Neural crest cell (in vitro differentiated cells): ENCODE measurements around the gene RAB37. TPM values are rescaled to one million over a fixed set of nuclear protein-coding genes. Genes with fewer than 3 reads are reported as not detected.
A peak's percentile ranks its signal among the peaks of the same experiment; 100 is the strongest.

Source experiments
- DNase-seq: peaks from one replicate; pipeline ENCODE4 v3.0.0; 2021; ENCODE audit warnings: low read depth, mixed read lengths, low spot score
- H3K27ac Mint-ChIP-seq: one replicate; pipeline ENCODE4 v1.8.0; 2021; ENCODE audit warnings: mild to moderate bottlenecking, mixed read lengths; ENCODE audit not compliant: unreplicated experiment
- H3K27me3 Mint-ChIP-seq: 2 replicates; pipeline ENCODE4 v1.8.0; 2021; ENCODE audit warnings: low read depth, mild to moderate bottlenecking, mixed read lengths
- H3K36me3 Mint-ChIP-seq: 2 replicates; pipeline ENCODE4 v1.8.0; 2021; ENCODE audit warnings: low read depth, mild to moderate bottlenecking, mixed read lengths
- H3K4me1 Mint-ChIP-seq: 2 replicates; pipeline ENCODE4 v1.8.0; 2021; ENCODE audit warnings: mixed read lengths
- H3K4me3 Mint-ChIP-seq: one replicate; pipeline ENCODE4 v1.8.0; 2021; ENCODE audit warnings: mild to moderate bottlenecking, mixed read lengths
- H3K9me3 Mint-ChIP-seq: 2 replicates; pipeline ENCODE4 v1.8.0; 2021; ENCODE audit warnings: mixed read lengths
- total RNA-seq: library from RNA; stranded (reverse); gene quantifications from 2 replicates; pipeline ENCODE4 v1.2.1, GENCODE V29; 2021
- TF ChIP-seq, protein P1 (sequence below): fragments of 200-600 bp; sonication (generic); conservative IDR thresholded peaks from 2 replicates; pipeline ENCODE4 v1.5.0; 2021; ENCODE audit warnings: antibody characterized with exemption, mild to moderate bottlenecking

RAB37 gene
- total RNA-seq, 1 donor from 2014 or later = not detected

DNA sequence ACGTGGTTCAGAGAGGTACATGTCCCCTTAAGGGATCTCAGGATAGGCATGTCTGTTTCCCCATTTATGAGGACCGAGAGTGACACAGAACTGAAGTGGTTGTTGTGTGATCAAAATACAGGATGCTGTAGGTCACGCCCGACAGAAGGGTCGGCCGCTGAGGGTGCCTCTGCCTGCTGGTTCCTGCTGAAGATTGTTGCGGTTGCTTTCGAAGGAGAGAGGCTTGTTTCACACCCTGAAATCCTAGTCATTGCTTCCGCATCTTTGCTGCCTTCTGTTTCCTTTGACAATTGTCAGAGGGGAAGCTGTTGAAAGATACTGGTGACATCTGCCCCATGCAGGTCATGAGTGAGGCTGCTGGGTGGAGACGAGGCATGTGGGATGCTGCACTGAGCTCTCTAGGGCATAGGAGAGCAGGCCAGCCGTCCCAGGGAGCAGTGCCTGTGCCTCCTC lies 42.9 kb downstream of the RAB37 start:
- no peak for DNase-seq
- Mint-ChIP-seq H3K27ac (no peak overlapping the region), H3K27me3 (no peaks in the 10 kb centered on the region), H3K9me3 (no peaks in the 10 kb centered on the region), H3K36me3 (peaks cover 3% of the 10 kb centered on the region), H3K4me3 (peak overlapping the region; percentile 39), H3K4me1 (peaks cover 50% of the 10 kb centered on the region)
- TF ChIP-seq, protein P1, sequence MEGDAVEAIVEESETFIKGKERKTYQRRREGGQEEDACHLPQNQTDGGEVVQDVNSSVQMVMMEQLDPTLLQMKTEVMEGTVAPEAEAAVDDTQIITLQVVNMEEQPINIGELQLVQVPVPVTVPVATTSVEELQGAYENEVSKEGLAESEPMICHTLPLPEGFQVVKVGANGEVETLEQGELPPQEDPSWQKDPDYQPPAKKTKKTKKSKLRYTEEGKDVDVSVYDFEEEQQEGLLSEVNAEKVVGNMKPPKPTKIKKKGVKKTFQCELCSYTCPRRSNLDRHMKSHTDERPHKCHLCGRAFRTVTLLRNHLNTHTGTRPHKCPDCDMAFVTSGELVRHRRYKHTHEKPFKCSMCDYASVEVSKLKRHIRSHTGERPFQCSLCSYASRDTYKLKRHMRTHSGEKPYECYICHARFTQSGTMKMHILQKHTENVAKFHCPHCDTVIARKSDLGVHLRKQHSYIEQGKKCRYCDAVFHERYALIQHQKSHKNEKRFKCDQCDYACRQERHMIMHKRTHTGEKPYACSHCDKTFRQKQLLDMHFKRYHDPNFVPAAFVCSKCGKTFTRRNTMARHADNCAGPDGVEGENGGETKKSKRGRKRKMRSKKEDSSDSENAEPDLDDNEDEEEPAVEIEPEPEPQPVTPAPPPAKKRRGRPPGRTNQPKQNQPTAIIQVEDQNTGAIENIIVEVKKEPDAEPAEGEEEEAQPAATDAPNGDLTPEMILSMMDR = no peak

DNA sequence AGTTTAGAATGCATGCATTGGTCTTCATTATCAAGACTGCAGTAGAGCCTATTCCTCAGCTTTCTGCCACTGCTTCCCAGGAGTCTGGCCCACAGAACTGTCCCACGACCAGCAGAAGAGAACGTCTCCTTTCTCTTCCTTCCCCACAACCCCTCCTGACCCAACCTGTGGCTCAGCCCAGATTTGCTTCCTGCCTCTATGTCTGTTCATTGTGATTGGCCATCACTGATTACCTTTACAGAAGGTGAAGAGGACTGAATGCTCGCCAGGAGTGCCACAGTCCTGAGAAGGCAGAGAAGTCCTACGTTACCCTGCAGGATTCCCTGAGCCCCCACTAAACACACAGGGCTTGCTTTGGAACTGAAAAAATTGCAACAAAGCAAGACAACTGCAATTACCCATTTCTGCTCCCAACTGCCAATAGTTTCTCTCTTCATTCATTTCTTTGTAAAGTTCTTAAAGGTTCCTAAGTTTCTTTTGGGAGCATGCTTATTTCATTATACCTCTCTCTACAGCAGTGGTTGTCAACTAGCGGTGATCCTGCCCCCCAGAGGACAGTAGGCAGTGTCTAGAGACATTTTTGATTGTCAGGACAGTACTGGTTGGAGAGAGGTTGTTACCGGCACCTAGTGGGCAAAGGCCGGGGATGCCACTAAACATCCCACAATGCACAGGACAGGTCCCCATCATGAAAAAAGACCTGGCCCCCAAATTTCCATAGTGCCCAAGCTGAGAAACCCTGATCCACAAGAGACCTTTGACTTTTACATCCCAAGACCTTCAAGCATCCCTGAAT lies 43.6 kb downstream of the RAB37 start:
- TF ChIP-seq, protein P1 = peak; percentile 50
- Mint-ChIP-seq H3K4me3 (peak overlapping the region; percentile 58), H3K36me3 (peaks cover 3% of the 10 kb centered on the region), H3K4me1 (peaks cover 46% of the 10 kb centered on the region), H3K27ac (no peak overlapping the region), H3K27me3 (no peaks in the 10 kb centered on the region), H3K9me3 (no peaks in the 10 kb centered on the region)
- DNase-seq = no peak

DNA sequence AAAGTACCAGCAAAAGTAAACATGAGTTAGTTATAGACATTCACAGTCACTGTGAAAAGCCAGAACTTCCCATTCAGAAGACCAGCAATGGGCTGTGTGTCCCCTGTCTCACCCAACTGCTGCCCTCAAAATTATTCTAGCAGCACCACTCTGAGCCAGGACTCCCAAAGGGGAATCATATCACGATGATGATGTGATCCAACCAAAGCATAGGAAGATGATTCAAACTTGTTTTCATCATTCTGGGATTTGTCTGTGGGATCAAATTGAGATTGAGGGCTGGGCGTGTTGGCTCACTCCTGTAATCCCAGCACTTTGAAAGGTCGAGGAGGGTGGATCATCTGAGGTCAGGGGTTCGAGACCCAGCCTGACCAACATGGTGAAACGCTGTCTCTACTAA lies 45.5 kb downstream of the RAB37 start:
- Mint-ChIP-seq H3K27ac (no peak overlapping the region), H3K27me3 (no peaks in the 10 kb centered on the region), H3K36me3 (no peaks in the 10 kb centered on the region)

DNA sequence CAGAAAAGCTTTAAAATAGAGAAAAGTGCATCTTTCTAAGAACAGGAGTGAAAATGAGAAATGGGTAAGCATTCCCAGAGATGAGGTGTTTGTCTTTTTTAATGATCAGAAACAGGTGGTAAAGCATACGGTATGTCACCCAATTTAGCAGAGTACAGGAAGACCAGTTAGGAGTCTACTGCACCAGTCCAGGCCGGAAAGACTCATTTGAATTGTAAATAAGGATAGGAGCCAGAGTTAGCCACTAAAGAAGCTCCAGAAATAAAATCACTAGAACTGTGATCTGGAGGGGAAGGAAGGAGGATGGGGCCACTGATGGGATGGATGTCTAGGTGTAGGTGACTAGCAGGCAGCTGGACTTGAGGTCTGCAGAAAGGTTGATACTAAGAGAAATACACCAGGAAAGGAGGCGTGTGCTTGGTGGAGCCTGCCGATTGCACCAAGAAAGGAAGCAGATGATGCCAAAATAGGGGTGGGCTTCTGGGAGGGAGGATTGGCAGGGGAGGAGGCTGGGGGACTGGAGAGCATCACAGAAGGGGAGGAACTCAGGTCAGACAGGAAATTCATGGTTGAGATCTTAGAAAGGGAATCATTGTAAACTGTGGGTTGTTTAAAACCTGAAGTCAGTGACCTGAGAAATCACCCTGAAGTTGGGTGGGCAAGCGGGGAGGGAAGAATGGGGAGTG lies 47.2 kb downstream of the RAB37 start:
- Mint-ChIP-seq H3K36me3 (no peaks in the 10 kb centered on the region), H3K9me3 (no peaks in the 10 kb centered on the region), H3K4me1 (peaks cover 20% of the 10 kb centered on the region), H3K27me3 (no peaks in the 10 kb centered on the region), H3K4me3 (no peak overlapping the region), H3K27ac (no peak overlapping the region)
- no peak for DNase-seq
- TF ChIP-seq, protein P1 = no peak

More for the DNA sequence above, 45.5 kb downstream of the RAB37 start:
- no peak for DNase-seq
- H3K9me3 Mint-ChIP-seq = no peaks in the 10 kb centered on the region
- TF ChIP-seq, protein P1 = no peak
- no peak overlapping the region for H3K4me3 Mint-ChIP-seq
- peaks cover 31% of the 10 kb centered on the region for H3K4me1 Mint-ChIP-seq

DNA sequence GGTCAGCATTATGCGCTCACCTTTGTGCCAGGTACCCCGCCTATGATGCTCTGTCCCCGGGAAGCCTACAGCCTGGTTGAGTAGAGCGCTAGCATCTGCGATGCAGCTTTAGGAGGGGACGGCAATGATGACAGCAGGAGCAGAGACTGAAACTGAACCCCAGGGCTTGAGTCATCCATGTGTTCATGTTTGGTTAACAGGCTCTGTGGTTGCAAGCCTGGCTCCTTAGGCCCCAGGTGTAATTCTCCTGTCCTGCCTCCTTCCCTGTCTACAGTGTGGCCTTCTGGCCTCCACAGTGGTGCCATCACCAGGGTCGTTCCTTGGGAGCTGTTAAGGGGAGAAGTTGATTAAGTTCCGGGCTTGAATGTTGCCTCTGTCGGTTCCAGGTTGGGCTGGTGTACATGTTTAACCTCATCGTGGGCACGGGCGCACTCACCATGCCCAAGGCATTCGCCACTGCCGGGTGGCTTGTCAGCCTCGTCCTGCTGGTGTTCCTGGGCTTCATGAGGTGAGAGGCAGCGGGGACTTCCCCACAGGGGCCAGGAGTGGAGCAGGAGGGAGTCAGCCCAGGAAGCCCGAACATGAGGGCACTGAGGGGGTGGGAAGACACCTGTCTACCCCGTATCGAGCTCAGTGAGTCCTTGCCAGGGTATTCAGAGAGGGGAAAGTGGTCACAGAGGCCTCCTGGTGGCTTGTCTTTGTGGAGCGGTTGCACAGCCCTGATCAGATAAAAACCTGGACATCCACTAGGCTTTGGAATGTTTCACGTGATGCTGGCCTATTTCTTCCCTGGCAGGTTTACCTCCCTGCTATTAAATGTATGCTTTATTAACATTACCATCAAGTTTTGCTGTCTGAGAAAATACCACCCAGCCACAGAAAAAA lies 48.3 kb downstream of the RAB37 start:
- TF ChIP-seq, protein P1 = peak; percentile 40
- Mint-ChIP-seq H3K27me3 (no peaks in the 10 kb centered on the region), H3K4me1 (peaks cover 13% of the 10 kb centered on the region), H3K4me3 (no peak overlapping the region), H3K36me3 (no peaks in the 10 kb centered on the region), H3K9me3 (no peaks in the 10 kb centered on the region), H3K27ac (no peak overlapping the region)
- DNase-seq = no peak
